GM18508 (cell line): ENCODE results near the gene DNAH14.
"Not testable (repeated sequence)": the region's sequence is repeated elsewhere in the genome, so short reads cannot be mapped to it uniquely, and the experiment has no call there.

ENCODE experiments used
- ATAC-seq: cut with Tn5 transposase; IDR thresholded peaks from one replicate; pipeline ENCODE4 v1.9.1; 2021; ENCODE audit warnings: moderate number of reproducible peaks; ENCODE audit not compliant: insufficient read depth, unreplicated experiment

Gene DNAH14

DNA sequence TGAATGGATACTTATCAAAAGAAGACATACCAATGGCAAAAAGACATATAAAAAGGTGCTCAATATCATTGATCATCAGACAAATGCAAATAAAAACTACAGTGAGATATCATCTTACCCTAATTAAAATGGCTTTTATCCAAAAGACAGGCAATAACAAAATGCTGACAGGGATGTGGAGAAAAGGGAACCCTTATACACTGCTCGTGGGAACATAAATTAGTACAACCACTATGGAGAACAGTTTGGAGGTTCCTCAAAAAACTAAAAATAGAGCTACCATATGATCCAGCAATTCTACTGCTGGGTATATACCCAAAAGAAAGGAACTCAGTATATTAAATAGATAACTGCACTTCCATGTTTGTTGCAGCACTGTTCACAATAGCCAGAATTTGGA is 400.5 kb downstream of the DNAH14 start:
- not testable (repeated sequence) for ATAC-seq

DNA sequence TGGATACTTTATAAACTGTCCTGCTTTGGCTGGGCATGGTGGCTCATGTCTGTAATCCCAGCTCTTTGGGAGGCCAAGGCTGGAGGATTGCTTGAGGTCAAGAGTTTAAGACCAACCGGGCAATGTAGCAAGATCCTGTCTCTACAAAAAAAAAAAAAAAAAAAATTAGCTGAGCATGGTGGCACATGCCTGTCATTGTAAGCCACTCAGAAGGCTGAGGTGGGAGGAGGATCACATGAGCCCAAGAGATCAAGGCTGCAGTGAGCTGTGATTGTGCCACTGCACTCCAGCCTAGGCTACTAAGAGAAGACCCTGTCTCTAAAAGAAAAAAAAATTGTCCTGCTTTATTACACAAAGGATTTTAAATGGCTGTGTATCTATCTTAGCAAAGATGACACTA is 403.2 kb downstream of the DNAH14 start:
- ATAC-seq, result no peak

DNA sequence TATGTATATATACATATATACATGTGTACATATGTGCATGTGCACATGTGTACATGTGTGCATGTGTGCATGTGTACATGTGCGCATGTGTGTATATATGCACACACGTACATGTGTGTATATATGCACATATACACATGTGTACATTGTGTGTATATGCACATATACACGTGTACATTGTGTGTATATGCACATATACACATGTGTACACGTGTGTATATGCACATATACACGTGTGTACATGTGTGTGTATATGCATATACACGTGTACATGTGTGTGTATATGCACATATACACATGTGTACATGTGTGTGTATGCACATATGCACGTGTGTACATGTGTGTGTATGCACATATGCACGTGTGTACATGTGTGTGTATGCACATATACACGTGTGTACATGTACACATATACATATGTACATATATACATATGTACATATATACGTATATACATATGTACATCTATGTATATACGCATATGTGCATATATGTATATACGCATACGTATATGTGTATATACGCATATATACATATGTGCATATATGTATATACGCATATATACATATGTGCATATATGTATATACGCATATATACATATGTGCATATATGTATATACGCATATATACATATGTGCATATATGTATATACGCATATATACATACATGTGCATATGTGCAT is 405.8 kb downstream of the DNAH14 start:
- ATAC-seq, result not testable (repeated sequence)

DNA sequence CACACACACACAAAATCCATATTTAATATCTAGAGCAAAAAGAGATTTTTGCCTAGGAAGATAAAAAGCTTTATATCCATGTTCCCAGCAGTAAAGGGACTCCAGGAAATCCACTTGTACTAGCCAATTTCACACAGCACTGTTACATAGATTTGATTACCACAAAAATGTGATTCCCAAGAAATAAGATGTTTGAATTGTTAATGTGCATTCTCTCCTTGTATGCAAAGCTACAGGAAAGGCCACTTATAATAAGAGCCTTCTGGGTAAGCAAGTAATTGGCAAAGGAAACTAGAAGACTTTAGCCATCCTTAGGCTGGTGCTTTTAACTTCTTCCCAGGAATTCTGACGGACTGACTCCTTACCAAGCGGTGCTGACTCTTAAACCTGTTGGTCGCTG is 409.1 kb downstream of the DNAH14 start:
- no peak for ATAC-seq

DNA sequence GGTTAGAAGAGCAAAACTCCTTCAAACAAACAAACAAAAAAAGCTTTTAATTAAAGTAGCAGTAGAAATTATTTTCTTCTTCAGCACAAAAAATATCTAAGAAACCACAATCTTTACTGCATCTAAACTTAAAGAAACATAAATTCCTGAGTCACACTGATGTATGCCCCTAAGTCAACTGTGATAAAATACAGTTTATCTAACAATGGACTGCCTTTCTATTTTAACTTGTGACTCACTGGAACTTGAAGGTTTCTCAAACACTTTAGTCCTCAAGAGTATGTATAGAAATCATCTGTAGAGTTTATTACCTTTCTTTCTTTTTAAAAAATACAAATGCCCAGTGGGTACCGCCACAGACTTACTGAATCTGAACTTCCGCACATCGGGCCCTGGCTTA is 412.2 kb downstream of the DNAH14 start:
- ATAC-seq, result no peak

DNA sequence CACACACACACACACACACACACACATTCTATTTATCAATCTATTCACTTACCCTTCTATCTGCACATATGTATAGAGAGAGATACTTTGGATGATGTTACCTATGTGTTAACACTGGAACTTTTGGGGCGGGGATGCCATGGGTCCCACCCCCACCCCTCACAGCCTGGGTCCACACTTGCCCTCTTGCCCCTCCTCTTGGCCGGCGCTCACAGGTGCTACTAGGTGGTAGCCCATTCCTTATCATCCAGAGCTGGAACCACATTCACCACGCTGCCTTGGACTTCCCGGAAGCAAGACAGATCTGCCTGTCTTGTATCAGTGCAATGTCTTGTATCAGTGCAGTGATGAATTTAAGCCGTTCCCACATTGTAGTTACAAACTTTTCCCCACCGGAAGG is 413.2 kb downstream of the DNAH14 start:
- no peak for ATAC-seq

DNA sequence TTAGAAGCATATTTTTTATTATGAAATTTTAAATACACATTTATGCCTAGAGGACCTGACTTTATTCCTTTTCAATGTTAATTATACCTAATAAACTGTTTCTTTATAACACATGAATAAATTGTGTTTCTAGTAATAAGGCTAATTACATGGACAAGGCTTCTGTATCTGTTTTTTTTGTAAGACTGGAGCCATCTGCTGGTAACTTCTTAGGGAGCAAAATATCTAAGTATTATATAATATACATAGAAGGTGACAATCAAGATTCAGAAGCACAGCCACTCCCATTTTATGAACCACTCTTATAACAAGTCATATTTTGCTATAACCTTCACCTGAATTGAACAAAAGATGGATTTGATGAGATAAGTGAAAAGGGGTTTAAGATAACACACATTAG is 414.1 kb downstream of the DNAH14 start:
- no peak for ATAC-seq

DNA sequence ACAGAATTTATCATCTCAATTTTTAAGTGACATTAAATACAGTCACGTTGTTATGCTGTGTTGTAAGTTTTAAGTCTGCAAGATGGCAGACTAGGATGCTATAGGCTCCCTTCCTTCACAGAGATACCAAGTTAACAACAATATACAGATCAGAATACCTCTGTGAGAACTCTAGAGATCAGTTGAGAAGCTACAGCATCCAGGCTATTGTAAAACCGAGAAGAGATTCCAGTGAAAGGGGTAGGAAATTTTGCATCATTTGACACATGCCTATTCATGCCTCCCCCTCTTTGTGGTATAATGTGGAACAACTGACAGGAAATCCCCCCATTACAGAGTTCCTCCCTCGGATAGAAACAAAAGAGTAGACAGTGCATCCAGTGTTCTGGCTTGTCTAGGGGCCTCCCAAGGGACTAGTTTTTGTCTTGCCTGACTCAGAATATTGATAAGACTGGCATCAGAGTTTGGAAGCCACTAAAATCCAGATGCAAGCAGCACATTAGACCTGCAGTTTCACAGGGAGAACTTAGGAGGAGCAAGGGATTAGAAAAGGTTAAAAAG is 417.7 kb downstream of the DNAH14 start:
- no peak for ATAC-seq

DNA sequence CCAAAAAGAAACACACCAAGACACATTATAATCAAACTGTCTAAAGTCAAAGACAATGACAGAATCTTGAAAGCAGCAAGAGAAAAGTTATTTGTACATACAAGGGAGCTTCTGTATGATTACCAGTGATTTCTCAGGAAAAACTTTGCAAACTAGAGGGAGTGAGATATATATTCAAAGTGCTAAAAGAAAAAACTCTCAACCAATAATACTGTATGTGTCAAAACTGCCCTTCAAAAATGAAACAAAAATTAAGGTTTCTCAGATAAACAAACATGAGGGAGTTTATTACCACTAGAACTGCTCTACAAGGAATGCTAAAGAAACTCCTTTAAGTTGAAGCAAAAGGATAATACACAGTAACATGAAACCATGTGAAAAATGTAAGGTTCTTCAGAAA is 418.9 kb downstream of the DNAH14 start:
- no peak for ATAC-seq

DNA sequence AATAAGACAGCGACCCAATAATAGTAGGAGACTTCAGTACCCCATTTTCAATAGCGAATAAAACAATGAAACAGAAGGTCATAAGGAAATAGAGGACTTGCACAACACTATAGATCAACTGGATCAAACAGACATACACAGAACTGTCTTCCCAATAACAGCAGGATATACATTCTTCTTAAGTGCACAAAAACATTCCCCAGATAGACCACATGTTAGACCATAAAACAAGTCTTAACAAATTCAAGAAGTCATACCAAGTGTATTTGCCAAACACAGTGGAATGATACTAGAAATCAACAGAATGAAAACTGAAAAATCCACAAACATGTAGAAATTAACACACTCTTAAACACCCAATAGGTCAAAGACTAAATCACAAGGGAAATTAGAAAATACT is 420.4 kb downstream of the DNAH14 start:
- no peak for ATAC-seq

DNA sequence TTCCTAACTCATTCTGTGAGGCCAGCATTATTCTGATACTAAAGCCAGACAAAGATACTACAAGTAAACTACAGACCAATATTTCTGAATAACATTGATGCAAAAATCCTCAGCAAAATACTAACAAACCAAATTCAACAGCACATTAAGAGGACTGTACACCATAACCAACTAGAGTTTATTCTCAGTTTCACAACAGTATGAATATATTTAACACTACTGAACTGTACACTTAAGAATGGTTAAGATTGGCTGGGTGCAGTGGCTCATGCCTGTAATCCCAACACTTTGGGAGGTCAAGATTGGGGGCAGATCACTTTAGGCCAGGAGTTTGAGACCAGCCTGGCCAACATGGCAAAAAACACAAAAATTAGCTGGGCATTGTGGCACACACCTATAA is 421.4 kb downstream of the DNAH14 start:
- no peak for ATAC-seq

DNA sequence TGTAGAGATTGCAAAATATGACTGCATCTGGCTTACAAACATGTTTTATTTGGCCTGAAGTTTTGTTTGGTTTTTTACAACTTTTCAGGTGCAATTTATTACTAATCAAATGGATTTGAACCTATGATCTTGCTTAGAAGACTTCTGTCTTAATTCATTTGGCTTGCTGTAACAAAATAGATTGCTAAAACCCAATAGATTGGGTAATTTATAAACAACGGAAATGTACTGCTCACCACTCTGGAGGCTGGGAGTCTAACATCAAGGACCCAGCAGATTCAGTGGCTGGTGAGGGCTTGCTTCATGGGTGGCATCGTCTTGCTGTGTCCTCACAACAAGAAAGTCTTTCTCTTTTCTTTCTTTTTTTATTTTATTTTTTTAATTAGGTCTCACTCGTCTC is 425.4 kb downstream of the DNAH14 start:
- ATAC-seq, result no peak

DNA sequence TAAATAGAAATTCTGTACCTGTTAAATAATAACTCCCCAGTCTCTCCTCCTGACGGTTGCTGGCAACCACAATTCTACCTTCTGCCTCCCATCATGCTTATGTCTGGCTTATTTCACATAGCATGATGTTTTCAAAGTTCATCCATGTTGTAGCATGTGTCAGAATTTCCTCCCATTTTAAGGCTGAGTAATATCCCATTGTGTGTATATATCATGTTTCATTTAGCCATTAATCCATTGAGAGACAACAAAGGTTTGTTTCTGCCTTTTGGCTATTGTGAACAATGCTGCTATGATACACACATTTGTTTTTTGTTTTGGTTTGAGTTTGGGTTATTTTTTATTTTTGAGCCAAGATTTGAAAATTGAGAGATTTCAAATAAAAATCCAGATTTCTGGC is 426.4 kb downstream of the DNAH14 start:
- ATAC-seq, result no peak

DNA sequence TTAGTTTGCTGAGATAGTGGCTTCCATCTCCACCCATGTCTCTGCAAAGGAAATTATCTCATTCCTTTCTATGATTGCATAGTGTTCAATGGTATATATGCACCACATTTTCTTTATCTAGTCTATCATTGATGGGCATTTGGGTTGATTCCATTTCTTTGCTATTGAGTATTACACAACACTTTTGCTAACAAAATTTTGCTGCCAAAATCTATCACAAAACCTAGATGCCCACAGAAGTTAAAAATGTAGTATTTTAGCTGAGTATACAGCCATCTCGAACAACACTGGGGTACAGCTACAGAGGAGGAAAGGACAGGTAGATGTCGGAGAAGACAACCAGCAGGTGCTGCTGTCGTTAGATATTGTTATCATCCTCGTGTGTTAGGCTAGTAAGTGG is 430.6 kb downstream of the DNAH14 start:
- no peak for ATAC-seq

DNA sequence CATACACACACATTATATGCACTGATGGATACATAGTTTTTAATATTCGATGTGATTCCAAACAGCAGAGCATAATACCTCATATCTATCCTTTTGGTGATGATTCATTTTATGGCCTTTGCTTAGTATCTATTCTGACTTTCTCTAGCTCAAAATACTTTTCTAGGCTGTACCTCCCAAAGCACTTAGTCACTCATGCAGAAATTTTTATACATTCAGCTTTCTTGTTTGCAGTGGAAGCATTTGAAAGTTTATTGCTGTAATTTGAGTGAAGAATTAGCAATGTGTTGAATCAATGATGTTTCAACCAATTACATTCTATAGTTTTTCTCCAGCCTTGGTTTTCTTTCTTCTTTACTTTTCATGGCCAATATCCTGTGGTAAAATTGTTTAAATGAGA is 431.7 kb downstream of the DNAH14 start:
- ATAC-seq, result no peak

DNA sequence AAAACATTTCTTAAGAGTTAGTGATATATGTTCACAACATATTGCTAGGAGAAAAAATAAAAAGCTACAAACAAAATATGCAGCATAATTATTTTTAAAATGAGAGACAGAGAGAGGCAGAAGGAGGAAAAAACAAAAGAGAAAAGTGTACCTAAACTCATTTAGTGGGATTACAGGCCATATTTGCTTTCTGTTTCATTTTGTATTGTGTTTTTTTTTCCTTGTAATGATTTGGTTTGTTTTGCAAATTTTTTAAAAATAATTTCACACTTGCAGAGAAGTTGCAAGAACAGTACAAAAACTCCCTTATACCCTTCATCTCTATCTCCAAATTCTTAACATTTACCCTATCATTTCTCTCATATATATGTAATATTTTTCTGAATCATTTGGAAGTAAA is 433.3 kb downstream of the DNAH14 start:
- no peak for ATAC-seq

DNA sequence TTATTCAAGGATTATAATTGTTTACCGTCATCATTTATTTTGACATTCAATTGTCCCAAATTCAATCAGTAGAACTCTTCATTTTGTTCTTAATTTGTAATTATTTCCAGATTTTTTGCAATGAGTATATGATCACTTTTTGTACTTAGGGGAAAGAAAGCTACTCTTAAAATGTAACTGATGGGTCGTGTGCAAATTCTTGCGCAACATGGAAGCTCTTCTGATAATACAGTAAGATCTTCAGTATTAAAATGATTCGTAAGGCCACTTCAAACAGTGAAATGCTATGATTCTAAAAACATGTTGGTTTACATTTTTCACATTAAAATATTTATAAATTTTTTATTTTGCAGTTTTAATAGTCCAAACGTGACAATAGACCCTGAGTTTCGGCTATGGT is 435.0 kb downstream of the DNAH14 start:
- ATAC-seq, result no peak

DNA sequence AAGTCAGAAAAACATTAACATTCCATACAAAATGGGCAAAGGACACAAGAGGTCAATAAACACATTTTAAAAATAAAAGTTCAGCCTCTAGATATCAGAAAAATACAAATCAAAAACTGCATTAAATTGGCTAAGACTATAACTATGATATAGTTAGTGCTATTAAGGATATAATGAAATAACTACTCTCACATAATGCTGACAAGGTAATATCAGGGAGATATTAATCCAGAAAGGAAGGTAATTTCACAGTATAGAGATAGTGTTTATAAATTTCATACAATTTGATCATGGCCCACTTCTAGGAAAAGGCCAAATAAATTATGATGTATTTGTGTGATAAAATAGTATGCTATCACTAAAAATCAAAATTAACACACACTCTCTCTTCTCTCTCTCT is 436.5 kb downstream of the DNAH14 start:
- ATAC-seq, result no peak

DNA sequence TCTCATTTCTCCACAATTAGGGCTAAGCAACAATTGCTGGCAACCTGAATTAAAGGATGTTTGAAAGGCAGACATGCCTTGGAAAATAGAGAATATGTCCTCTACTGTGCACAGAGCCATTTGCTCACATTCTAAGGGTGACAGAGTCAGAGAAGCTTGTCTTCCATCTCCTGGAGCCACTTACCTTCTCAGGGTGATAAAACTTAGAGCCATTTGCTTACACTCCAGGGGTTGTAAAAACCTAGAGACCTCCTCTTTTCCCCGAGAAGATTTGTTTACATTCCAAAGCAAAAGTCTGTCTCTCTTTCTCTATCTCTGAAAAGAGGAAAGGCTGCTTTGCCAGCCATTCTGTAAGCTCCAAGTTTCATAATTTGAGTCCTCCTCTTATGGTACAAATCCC is 437.1 kb downstream of the DNAH14 start:
- no peak for ATAC-seq

DNA sequence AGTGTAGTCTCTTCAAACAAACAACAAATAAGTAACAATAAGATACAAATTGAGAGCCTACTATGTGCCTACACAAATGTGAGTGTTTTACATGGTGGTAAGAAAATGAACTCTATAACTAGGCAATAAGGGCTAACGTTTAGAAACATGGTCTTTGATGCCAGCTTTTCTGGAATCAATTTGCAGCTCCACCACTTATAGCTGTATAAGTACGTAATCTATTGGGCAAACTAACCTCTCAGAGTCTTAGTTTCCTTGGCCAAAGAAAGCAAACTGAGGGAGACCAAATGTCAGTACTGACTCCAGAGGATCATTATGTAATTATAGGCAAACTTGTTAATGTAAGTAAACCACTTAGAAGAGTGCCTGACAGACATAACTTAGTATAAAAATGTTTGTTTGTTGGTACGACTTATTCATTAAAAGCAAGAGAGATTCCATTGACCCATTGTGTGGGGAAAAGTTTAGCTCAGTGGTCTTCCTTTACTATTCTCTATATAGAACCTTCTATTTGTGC is 438.6 kb downstream of the DNAH14 start:
- ATAC-seq, result no peak

DNA sequence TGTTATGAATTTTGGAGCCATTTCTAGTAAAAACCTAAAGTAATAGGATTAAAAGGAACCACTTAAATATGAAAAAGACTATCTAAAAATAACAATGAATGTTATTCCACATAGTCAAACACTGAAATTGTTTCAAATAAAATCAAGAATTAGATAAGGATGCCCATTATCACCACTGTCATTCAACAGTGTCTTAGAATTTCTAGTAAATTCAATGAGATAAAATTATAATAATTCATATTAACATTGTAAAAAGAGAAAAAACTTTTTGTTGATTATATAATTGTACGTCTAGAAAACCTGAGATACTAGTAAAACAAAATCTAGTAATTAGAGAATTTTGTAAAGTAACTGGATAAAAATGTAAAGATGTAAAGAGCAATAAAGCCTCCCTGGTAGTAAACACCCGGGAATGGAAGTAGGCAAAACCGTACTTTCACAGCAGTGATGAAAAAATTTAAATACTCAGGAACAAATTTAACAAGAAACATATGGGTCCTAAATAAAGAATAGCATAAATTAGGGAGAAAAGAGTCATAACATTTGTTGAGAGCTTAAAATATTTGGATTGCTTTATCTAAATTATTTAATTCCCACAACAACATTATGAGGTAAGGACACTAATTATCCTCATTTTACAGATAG is 442.0 kb downstream of the DNAH14 start:
- no peak for ATAC-seq

DNA sequence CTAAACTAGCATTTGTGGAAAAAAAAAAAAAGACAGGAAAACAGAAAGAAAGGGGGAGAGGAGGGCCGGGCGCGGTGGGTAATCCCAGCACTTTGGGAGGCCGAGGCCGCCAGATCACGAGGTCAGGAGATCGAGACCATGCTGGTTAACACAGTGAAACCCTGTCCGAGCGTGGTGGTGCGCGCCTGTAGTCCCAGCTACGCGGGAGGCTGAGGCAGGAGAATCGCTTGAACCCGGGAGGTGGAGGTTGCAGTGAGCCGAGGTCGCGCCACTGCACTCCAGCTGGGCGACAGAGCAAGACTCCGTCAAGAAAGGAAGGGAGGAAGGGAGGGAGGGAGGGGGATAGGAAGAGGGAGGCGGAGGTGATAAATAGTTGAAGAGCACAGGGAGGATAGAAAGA is 443.7 kb downstream of the DNAH14 start:
- ATAC-seq, result no peak
